Body of pancreas (tissue), 4 donors: ENCODE data around the gene ATP6V1A. TPM values are rescaled to one million over a fixed set of nuclear protein-coding genes. Genes with fewer than 3 reads are reported as not detected.

Experiments used
- ATAC-seq: fragments of 150-250 bp; one replicate; pipeline ENCODE4 v1.9.1; 2016
- DNase-seq, 4 donors: peaks; one replicate each; pipeline ENCODE4 v3.0.0-alpha.2; 2019
- H3K27ac ChIP-seq, 4 donors: fragments of 200-600 bp; sonication (generic); 1 replicate in 3 of 4; 2 replicates in 1 of 4; pipeline versions ENCODE4 v1.5.1 to v1.6.1; 2016 to 2019; ENCODE audit warnings: mild to moderate bottlenecking in 1 of 4, mixed read lengths in 1 of 4, moderate library complexity in 1 of 4
- H3K27me3 ChIP-seq, 2 donors: fragments of 200-600 bp; sonication (generic); one replicate each; pipeline ENCODE4 v1.6.0; 2016; ENCODE audit warnings: mild to moderate bottlenecking in 1 of 2
- H3K36me3 ChIP-seq, 2 donors: fragments of 200-600 bp; sonication (generic); replicated peaks in 1 of 2; 2 replicates each; pipeline ENCODE4 v1.5.1; 2016; ENCODE audit warnings: low read depth in 2 of 2; ENCODE audit not compliant: insufficient read depth in 1 of 2
- H3K4me1 ChIP-seq: fragments of 200-600 bp; sonication (generic); one replicate; pipeline ENCODE4 v1.6.0; 2016
- H3K4me3 ChIP-seq, 2 donors: fragments of 200-600 bp; sonication (generic); 1 replicate in 1 of 2; 2 replicates in 1 of 2; pipeline ENCODE4 v1.5.1; 2016 to 2019
- H3K9me3 ChIP-seq, 3 donors: fragments of 200-600 bp; sonication (generic); 1 replicate in 2 of 3; 2 replicates in 1 of 3; pipeline ENCODE4 v1.5.1; 2016
- CTCF ChIP-seq, 7 experiments: fragments of 450-650 bp in 4 of 7; fragments of 200-600 bp in 3 of 7; sonication (generic) in 3 of 7; IDR thresholded peaks; one replicate each; pipeline ENCODE4 v1.5.1; 2016 to 2019; ENCODE audit warnings: antibody characterized with exemption in 7 of 7
- POLR2A ChIP-seq, 3 donors: fragments of 450-650 bp; IDR thresholded peaks; one replicate each; pipeline ENCODE4 v1.6.1; 2016; ENCODE audit warnings: antibody characterized with exemption in 3 of 3, mild to moderate bottlenecking in 2 of 3
- WGBS, 2 donors: methylation state at CpG; one replicate each; pipeline ENCODE4 v1.1.5; 2017; 5-methylcytosine and 5-hydroxymethylcytosine counted together
- intact Hi-C: fragments of 100-400 bp; cut with DNase I; formaldehyde crosslinking; loops from one replicate; pipeline ENCODE4 v1.15.1; 2023
- total RNA-seq, 2 donors: library from RNA; depleted of rRNA; stranded (reverse); fragments of >200 nt; gene quantifications; one replicate each; pipeline ENCODE4 v1.1.0, GENCODE V29; 2016

Gene ATP6V1A
- total RNA-seq, 2 donors from 2014 or later, result 25.4 to 31.3 TPM

DNA sequence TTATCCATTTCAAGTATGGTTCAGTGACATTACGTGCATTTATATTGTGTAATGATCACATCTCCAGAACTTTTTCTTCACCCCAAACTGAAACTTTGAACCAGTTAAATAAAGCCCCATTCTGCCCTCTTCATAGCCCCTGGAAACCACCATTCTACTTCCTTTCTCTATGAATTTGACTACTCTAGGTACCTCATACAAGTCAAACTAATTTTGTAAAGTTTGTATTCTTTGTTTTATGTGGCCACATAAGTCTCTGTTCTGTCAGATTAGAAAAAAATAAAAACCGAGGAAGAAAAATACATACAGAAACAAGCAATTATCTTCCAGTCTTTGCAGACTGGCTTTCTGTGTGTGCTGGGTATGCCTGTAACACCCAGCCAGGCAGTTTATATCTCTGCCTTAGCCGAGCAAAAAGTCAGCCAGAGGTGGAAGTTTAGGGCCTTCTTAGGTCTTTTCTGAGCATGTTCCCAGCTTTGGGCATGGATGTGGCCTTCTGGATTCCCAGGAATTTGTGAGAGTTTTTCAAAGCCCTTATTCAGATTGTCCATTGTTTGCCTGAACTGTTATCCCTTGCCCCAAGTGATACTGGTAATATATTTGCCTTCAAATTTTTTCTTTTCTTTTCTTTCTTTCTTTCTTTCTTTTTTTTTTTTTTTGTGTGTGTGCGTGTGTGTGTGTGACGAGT lies 85.8 kb downstream of the ATP6V1A start:
- no peak overlapping the region for H3K27ac ChIP-seq
- no peaks in the 10 kb centered on the region for H3K27me3 ChIP-seq
- TF ChIP-seq CTCF (IDR thresholded peaks at IDR 0.05) (no peak), POLR2A (IDR thresholded peaks at IDR 0.05) (no peak)
- ATAC-seq, result no peak
- intact Hi-C loops, result no loop called here
- H3K9me3 ChIP-seq, result no peaks in the 10 kb centered on the region
- 85 to 90% methylated on average over 5 of the region's 5 CpGs for WGBS, 2 donors
- DNase-seq, result no peak
- no peak overlapping the region for H3K4me3 ChIP-seq
- H3K4me1 ChIP-seq, result peaks cover 14% of the 10 kb centered on the region
- H3K36me3 ChIP-seq, result no peaks in the 10 kb centered on the region

GRCh38 chr3:113834983-113835382 lies 88.1 kb downstream of the ATP6V1A start:
- Histone ChIP-seq H3K36me3 (no peaks in the 10 kb centered on the region), H3K4me1 (peaks cover 14% of the 10 kb centered on the region), H3K9me3 (no peaks in the 10 kb centered on the region), H3K4me3 (no peak overlapping the region), H3K27me3 (no peaks in the 10 kb centered on the region), H3K27ac (peak overlapping the region in 3 of 4 donors; percentile 43 to 74 (median 57))
- DNase-seq, result peak in 1 of 4 donors; percentile 16
- no peak for TF ChIP-seq CTCF (IDR thresholded peaks at IDR 0.05)
- no peak for TF ChIP-seq POLR2A (IDR thresholded peaks at IDR 0.05)
- ATAC-seq, result peak; percentile 50
- intact Hi-C loops, result no loop called here

GRCh38 chr3:113838631-113839209 lies 91.9 kb downstream of the ATP6V1A start, which contains the start of gene GRAMD1C:
Gene GRAMD1C (plus strand): TSS chr3:113838788. CDS start chr3:113838910, 122 bp downstream.
- Histone ChIP-seq H3K4me3 (peak within 1 kb of the TSS; percentile 38 to 48), H3K4me1 (peaks cover 9% of the 10 kb centered on the region), H3K9me3 (no peaks in the 10 kb centered on the region), H3K27ac (peak within 1 kb of the TSS; percentile 69 to 90 (median 86)), H3K36me3 (no peaks in the 10 kb centered on the region), H3K27me3 (no peaks in the 10 kb centered on the region)
- 0 to 1% methylated on average over 16 to 47 of the region's 48 CpGs for WGBS, 2 donors
- intact Hi-C loops, result no loop called here
- DNase-seq (peak; percentile 85 to 93 (median 90)), ATAC-seq (peak; percentile 88)
- TF ChIP-seq POLR2A (IDR thresholded peaks at IDR 0.05), result peak; percentile 10 to 65 (median 61)
- TF ChIP-seq CTCF (IDR thresholded peaks at IDR 0.05), result peak; percentile 70 to 96 (median 88)

DNA sequence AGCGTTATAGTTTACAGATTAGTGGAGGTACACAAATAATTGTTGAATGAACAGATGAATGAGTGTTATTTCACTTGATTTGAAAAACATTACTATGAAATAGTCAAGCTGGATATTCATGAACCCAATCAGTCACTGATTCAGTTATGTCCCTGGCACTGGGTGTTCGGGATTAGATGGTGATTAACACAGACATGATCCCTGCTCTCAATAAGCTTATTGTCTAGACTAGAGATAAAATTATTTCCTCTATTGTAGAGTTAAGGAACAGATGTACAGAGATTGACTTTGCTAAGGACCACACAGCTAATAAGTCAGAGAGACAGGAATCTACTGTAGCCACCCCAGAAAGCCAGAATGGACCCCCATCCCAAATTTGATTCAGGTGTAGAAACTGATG lies 92.7 kb downstream of the ATP6V1A start:
- peak overlapping the region in 1 of 2 donors; percentile 48 for H3K4me3 ChIP-seq
- no peaks in the 10 kb centered on the region for H3K36me3 ChIP-seq
- no peaks in the 10 kb centered on the region for H3K9me3 ChIP-seq
- no peak for TF ChIP-seq CTCF (IDR thresholded peaks at IDR 0.05)
- TF ChIP-seq POLR2A (IDR thresholded peaks at IDR 0.05), result no peak
- no peaks in the 10 kb centered on the region for H3K27me3 ChIP-seq
- ATAC-seq (no peak), DNase-seq (no peak)
- H3K4me1 ChIP-seq, result peaks cover 9% of the 10 kb centered on the region
- WGBS, 2 donors, result 8 to 27% methylated on average over 2 of the region's 2 CpGs
- intact Hi-C loops, result no loop called here
- peak overlapping the region; percentile 69 to 90 (median 86) for H3K27ac ChIP-seq
